Right ventricle myocardium inferior (tissue), 1 donor: ENCODE data around the gene BBOX1. TPM values are rescaled to one million over a fixed set of nuclear protein-coding genes. Genes with fewer than 3 reads are reported as not detected.
A peak's percentile ranks its signal among the peaks of the same experiment; 100 is the strongest.
"Not testable (repeated sequence)": the region's sequence is repeated elsewhere in the genome, so short reads cannot be mapped to it uniquely, and the experiment has no call there.

Source experiments
- ATAC-seq: fragments of 200-7000 bp; cut with Tn5 transposase; one replicate; pipeline ENCODE4 v1.9.1; 2020; ENCODE audit warnings: mild to moderate bottlenecking, moderate library complexity
- DNase-seq: peaks from one replicate; pipeline ENCODE4 v3.0.0; 2021; ENCODE audit errors: missing footprints
- intact Hi-C: fragments of 100-400 bp; cut with DNase I; formaldehyde crosslinking; loops from one replicate; pipeline ENCODE4 v1.11.0; 2022
- long read RNA-seq: library from polyadenylated mRNA; unstranded; transcript quantifications from one replicate; pipeline ENCODE4 v2.0.0, GENCODE V29; 2021
- total RNA-seq: library from RNA; stranded (reverse); fragmentation: NEBNext Ultra II Directional; extraction: Animal tissue kit (Norgen Biotek cat#: 25700); gene quantifications from one replicate; pipeline ENCODE4 v1.2.1, GENCODE V29; 2021
- donor health status: DM: no; HTN: yes; CAD: no; lungs with severe emphysema.

BBOX1 gene
- not detected for total RNA-seq
- long read RNA-seq: 0 reads

GRCh38 chr11:27040302-27041115, at the start of gene BBOX1:
BBOX1 (plus strand) TSS chr11:27040815; CDS start chr11:27055431, 14,616 bp downstream.
- ATAC-seq: no peak
- DNase-seq: no peak
- intact Hi-C loops: no loop called here

GRCh38 chr11:26992031-26992541, 48.5 kb upstream of the BBOX1 start:
- DNase-seq (no peak), ATAC-seq (peak; percentile 88)
- intact Hi-C loops: loop anchor here (10.0 kb wide), 2 partner anchors 127 to 237 kb away; no protein-coding TSS in a partner anchor

- ATAC-seq (peak; percentile 65), DNase-seq (peak; percentile 59)
- intact Hi-C loops: loop anchor here (10.0 kb wide), 2 partner anchors 129 to 239 kb away; no protein-coding TSS in a partner anchor
These were observed 46.6 kb upstream of the BBOX1 start, which contains the start of gene FIBIN for GRCh38 chr11:26993965-26994457. FIBIN (plus strand) TSS chr11:26994112; CDS start chr11:26994527, 415 bp downstream.

GRCh38 chr11:26994631-26995095, 46.0 kb upstream of the BBOX1 start:
- intact Hi-C loops: loop anchor here (10.0 kb wide), 2 partner anchors 130 to 240 kb away; no protein-coding TSS in a partner anchor
- DNase-seq (no peak), ATAC-seq (no peak)

- intact Hi-C loops: loop anchor here (10.0 kb wide), 2 partner anchors 131 to 241 kb away; no protein-coding TSS in a partner anchor
- no peak for ATAC-seq
- no peak for DNase-seq
These were observed 44.7 kb upstream of the BBOX1 start for GRCh38 chr11:26995701-26996460.

GRCh38 chr11:26997378-26997777, 43.2 kb upstream of the BBOX1 start:
- DNase-seq (no peak), ATAC-seq (no peak)
- intact Hi-C loops: loop anchor here (10.0 kb wide), 2 partner anchors 133 to 243 kb away; no protein-coding TSS in a partner anchor

- DNase-seq, intact Hi-C loops, ATAC-seq: not testable (repeated sequence)
These were observed 39.4 kb upstream of the BBOX1 start for GRCh38 chr11:27001136-27001730.

GRCh38 chr11:27002431-27002830, 38.2 kb upstream of the BBOX1 start:
- DNase-seq (no peak), ATAC-seq (no peak)
- intact Hi-C loops: no loop called here

GRCh38 chr11:27002838-27003237, 37.8 kb upstream of the BBOX1 start:
- no peak for ATAC-seq
- DNase-seq: no peak
- intact Hi-C loops: no loop called here

GRCh38 chr11:27004103-27004502, 36.5 kb upstream of the BBOX1 start:
- ATAC-seq: no peak
- intact Hi-C loops: no loop called here
- DNase-seq: no peak

GRCh38 chr11:27008811-27009535, 31.6 kb upstream of the BBOX1 start:
- intact Hi-C loops: no loop called here
- DNase-seq (no peak), ATAC-seq (no peak)

GRCh38 chr11:27011560-27012233, 28.9 kb upstream of the BBOX1 start:
- ATAC-seq (no peak), DNase-seq (no peak)
- intact Hi-C loops: no loop called here

- ATAC-seq: peak; percentile 34
- no peak for DNase-seq
- intact Hi-C loops: no loop called here
These were observed 28.2 kb upstream of the BBOX1 start for GRCh38 chr11:27012234-27012921.

GRCh38 chr11:27013781-27014361, 26.7 kb upstream of the BBOX1 start:
- peak; percentile 48 for ATAC-seq
- no peak for DNase-seq
- intact Hi-C loops: no loop called here

GRCh38 chr11:27018902-27019529, 21.6 kb upstream of the BBOX1 start:
- no peak for DNase-seq
- intact Hi-C loops: no loop called here
- peak; percentile 83 for ATAC-seq

- no peak for ATAC-seq
These were observed 19.9 kb upstream of the BBOX1 start for GRCh38 chr11:27020751-27021150.

More at GRCh38 chr11:27020751-27021150, 19.9 kb upstream of the BBOX1 start:
- intact Hi-C loops: no loop called here
- DNase-seq: no peak
